K562 (cell line): ENCODE results near the gene ZBTB22. TPM values are rescaled to one million over a fixed set of nuclear protein-coding genes. Genes with fewer than 3 reads are reported as not detected.

Source experiments
- BMI1 ChIP-seq: fragments of 150-350 bp; IDR thresholded peaks from 2 replicates; pipeline ENCODE4 v1.6.1; 2014; ENCODE audit warnings: low read length
- DNMT1 ChIP-seq: fragments of 450-650 bp; IDR thresholded peaks from 2 replicates; pipeline ENCODE4 v1.6.1; 2016; ENCODE audit warnings: antibody characterized with exemption, mild to moderate bottlenecking
- GABPB1 ChIP-seq: sonication (generic); formaldehyde crosslinking; IDR thresholded peaks from 2 replicates; pipeline ENCODE4 v1.8.0; 2022; ENCODE audit warnings: mild to moderate bottlenecking, missing genetic modification reagents
- HLTF ChIP-seq: fragments of 450-650 bp; IDR thresholded peaks from 2 replicates; pipeline ENCODE4 v1.6.1; 2016
- JUND ChIP-seq, 2 experiments: IDR thresholded peaks; 2 replicates in 1 of 2; 3 replicates in 1 of 2; pipeline ENCODE4 v1.6.1; 2011; ENCODE audit warnings: borderline replicate concordance in 2 of 2, low read depth in 2 of 2, low read length in 2 of 2, improper control_type of control experiment in 1 of 2, missing biosample characterization in 1 of 2, missing genetic modification characterization in 1 of 2, missing genetic modification reagents in 1 of 2
- LEF1 ChIP-seq: fragments of 450-650 bp; IDR thresholded peaks from 2 replicates; pipeline ENCODE4 v1.6.1; 2016; ENCODE audit warnings: mild to moderate bottlenecking
- MAX ChIP-seq: sonication (generic); formaldehyde crosslinking; IDR thresholded peaks from 2 replicates; pipeline ENCODE4 v1.9.0; 2022; ENCODE audit warnings: mild to moderate bottlenecking, missing genetic modification reagents
- MITF ChIP-seq: IDR thresholded peaks from 2 replicates; pipeline ENCODE4 v1.6.1; 2014; ENCODE audit warnings: antibody characterized with exemption
- NFIX ChIP-seq: fragments of 250-450 bp; sonication (Bioruptor Pico); IDR thresholded peaks from 2 replicates; pipeline ENCODE4 v1.4.0; 2020; ENCODE audit warnings: low read depth, mild to moderate bottlenecking, moderate library complexity
- RBFOX2 ChIP-seq: fragments of 200-400 bp; formaldehyde crosslinking; IDR thresholded peaks from 2 replicates; pipeline ENCODE4 v1.6.1; 2017; ENCODE audit warnings: low read depth, mild to moderate bottlenecking, low read length, moderate library complexity
- SREBF2 ChIP-seq: sonication (generic); formaldehyde crosslinking; IDR thresholded peaks from 2 replicates; pipeline ENCODE4 v1.4.0; 2020; ENCODE audit warnings: mild to moderate bottlenecking, missing genetic modification reagents
- TCF15 ChIP-seq: fragments of 250-450 bp; sonication (Bioruptor Pico); IDR thresholded peaks from 2 replicates; pipeline ENCODE4 v1.8.0; 2022; ENCODE audit warnings: moderate library complexity, mild to moderate bottlenecking, inconsistent platforms
- ZNF143 ChIP-seq: sonication (generic); formaldehyde crosslinking; IDR thresholded peaks from 2 replicates; pipeline ENCODE4 v1.9.0; 2022; ENCODE audit warnings: mild to moderate bottlenecking, missing genetic modification reagents
- ZNF324 ChIP-seq: fragments of 250-450 bp; sonication (Bioruptor Pico); IDR thresholded peaks from 2 replicates; pipeline ENCODE4 v1.4.0; 2020; ENCODE audit warnings: mild to moderate bottlenecking
- ZNF75A ChIP-seq: fragments of 450-650 bp; formaldehyde crosslinking; IDR thresholded peaks from 2 replicates; pipeline ENCODE4 v1.4.0; 2020; ENCODE audit warnings: mild to moderate bottlenecking
- ZNF766 ChIP-seq: fragments of 200-800 bp; sonication (Bioruptor generic); conservative IDR thresholded peaks from 2 replicates; pipeline ENCODE4 v1.6.1; 2016; ENCODE audit warnings: missing genetic modification characterization, missing compliant biosample characterization
- polyA plus RNA-seq, 8 experiments: library from polyadenylated mRNA; depleted of rRNA in 4 of 8; stranded (reverse) in 5 of 8; unstranded in 3 of 8; fragments of >200 nt; fragmentation: Nextera tagmentation in 2 of 8; fragmentation: Illumina TruSeq in 1 of 8; extraction: Ambion mirVana in 2 of 8; extraction: Trizol in 1 of 8; gene quantifications; 2 replicates each; pipeline versions ENCODE4 v1.2.1 to v1.2.3, GENCODE V29; 2011 to 2014; ENCODE audit warnings: inconsistent platforms in 1 of 8, missing spikeins in 1 of 8
- total RNA-seq, 7 experiments: library from RNA; depleted of rRNA in 6 of 7; stranded (reverse); fragments of >200 nt in 6 of 7; fragmentation: Illumina TruSeq in 2 of 7; extraction: Trizol in 2 of 7; gene quantifications; 2 replicates each; pipeline versions ENCODE4 v1.2.1 to v1.2.3, GENCODE V29; 2011 to 2021; ENCODE audit warnings: low replicate concordance in 1 of 7
- TF ChIP-seq, protein P1 (sequence below): fragments of 450-650 bp; formaldehyde crosslinking; IDR thresholded peaks from 2 replicates; pipeline ENCODE4 v1.4.0; 2020; ENCODE audit warnings: mild to moderate bottlenecking, mixed read lengths
- TF ChIP-seq, protein P2 (sequence below): IDR thresholded peaks from 2 replicates; pipeline ENCODE4 v1.6.1; 2012; ENCODE audit warnings: low read depth, low read length, improper control_type of control experiment, borderline replicate concordance
- TF ChIP-seq, protein P3 (sequence below): fragments of 450-650 bp; IDR thresholded peaks from 2 replicates; pipeline ENCODE4 v1.7.1; 2018; ENCODE audit warnings: mild to moderate bottlenecking, low read depth; ENCODE audit not compliant: partially characterized antibody

The ZBTB22 gene
- total and polyA plus RNA-seq, 9 of the 15 experiments (the other 6 are each of a cell fraction or from before 2014, with no cell fraction given) = 0.21 to 11.9 (median 7.1) TPM

DNA sequence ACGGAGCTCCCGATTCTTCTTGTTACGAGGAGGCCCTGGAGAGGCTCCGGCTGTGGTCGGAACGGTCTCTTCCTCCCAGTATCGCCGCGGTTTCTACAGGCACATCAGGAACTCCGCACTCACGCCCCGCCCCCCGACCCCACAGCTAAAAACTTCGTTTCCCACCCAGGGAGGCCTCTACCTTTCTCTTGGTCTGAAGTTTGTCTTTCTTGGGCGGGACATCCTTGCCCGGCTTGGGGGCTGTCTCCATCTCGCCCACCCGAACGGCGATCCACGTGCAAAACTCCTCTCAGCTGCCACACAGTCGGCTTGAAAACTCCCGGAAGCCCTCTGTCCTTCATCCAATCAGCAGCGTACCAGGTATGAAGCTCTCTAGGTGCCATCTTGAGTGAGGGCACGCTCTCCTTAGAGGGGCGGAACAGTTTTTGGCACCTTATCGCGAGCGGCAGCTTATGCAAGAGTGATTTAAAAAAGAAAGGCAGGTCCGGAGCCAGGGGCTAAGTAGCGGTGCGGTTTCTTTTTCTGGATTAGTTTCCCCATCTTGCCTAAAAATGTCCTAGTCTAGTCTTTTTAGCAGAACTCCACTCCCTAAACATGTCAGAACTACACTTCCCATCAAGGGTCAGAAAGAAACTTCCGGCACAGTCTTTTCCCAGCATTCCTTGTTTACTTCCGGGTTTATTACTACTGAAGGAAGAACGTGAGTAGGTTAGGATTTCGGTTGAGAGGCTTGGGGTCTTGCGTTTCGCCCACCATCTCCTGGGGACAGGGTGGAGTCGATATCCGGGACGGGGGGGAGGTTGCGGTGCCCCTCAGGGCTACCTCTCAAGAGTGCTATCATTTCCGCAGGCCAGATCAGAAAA lies 28.4 kb downstream of the ZBTB22 start, which contains the start of the genes PFDN6 and WDR46 (continued):
- TF ChIP-seq TCF15 (CRISPR knock-in tag) (no peak), BMI1 (no peak), ZNF766 (CRISPR knock-in tag) (peak; percentile 90; the same call in 1 of the 2 replicates), MITF (no peak), RBFOX2 (peak; percentile 50), HLTF (no peak), LEF1 (no peak), JUND (IDR thresholded peaks at IDR 0.05; ENCODE audit: borderline replicate concordance, low read depth, low read length) (no peak; the same call in 1 of the 2 replicates), JUND (tag; IDR thresholded peaks at IDR 0.05; ENCODE audit: borderline replicate concordance, low read depth, low read length) (peak; percentile 50; the same call in 1 of the 3 replicates), SREBF2 (CRISPR knock-in tag) (no peak), MAX (CRISPR knock-in tag) (peak; percentile 83), GABPB1 (peak; percentile 99), ZNF324 (CRISPR knock-in tag) (no peak), ZNF75A (no peak), ZNF143 (CRISPR knock-in tag) (peak; percentile 88), DNMT1 (no peak), NFIX (CRISPR knock-in tag) (no peak)
- TF ChIP-seq, protein P1, sequence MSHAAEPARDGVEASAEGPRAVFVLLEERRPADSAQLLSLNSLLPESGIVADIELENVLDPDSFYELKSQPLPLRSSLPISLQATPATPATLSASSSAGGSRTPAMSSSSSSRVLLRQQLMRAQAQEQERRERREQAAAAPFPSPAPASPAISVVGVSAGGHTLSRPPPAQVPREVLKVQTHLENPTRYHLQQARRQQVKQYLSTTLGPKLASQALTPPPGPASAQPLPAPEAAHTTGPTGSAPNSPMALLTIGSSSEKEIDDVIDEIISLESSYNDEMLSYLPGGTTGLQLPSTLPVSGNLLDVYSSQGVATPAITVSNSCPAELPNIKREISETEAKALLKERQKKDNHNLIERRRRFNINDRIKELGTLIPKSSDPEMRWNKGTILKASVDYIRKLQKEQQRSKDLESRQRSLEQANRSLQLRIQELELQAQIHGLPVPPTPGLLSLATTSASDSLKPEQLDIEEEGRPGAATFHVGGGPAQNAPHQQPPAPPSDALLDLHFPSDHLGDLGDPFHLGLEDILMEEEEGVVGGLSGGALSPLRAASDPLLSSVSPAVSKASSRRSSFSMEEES (CRISPR knock-in tag) = no peak
- TF ChIP-seq, protein P2, sequence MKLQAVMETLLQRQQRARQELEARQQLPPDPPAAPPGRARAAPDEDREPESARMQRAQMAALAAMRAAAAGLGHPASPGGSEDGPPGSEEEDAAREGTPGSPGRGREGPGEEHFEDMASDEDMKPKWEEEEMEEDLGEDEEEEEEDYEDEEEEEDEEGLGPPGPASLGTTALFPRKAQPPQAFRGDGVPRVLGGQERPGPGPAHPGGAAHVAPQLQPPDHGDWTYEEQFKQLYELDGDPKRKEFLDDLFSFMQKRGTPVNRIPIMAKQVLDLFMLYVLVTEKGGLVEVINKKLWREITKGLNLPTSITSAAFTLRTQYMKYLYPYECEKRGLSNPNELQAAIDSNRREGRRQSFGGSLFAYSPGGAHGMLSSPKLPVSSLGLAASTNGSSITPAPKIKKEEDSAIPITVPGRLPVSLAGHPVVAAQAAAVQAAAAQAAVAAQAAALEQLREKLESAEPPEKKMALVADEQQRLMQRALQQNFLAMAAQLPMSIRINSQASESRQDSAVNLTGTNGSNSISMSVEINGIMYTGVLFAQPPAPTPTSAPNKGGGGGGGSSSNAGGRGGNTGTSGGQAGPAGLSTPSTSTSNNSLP = no peak
- TF ChIP-seq, protein P3, sequence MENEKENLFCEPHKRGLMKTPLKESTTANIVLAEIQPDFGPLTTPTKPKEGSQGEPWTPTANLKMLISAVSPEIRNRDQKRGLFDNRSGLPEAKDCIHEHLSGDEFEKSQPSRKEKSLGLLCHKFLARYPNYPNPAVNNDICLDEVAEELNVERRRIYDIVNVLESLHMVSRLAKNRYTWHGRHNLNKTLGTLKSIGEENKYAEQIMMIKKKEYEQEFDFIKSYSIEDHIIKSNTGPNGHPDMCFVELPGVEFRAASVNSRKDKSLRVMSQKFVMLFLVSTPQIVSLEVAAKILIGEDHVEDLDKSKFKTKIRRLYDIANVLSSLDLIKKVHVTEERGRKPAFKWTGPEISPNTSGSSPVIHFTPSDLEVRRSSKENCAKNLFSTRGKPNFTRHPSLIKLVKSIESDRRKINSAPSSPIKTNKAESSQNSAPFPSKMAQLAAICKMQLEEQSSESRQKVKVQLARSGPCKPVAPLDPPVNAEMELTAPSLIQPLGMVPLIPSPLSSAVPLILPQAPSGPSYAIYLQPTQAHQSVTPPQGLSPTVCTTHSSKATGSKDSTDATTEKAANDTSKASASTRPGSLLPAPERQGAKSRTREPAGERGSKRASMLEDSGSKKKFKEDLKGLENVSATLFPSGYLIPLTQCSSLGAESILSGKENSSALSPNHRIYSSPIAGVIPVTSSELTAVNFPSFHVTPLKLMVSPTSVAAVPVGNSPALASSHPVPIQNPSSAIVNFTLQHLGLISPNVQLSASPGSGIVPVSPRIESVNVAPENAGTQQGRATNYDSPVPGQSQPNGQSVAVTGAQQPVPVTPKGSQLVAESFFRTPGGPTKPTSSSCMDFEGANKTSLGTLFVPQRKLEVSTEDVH = peak; percentile 96
